GM10266 (cell line): ENCODE results near the gene SEC23A.

Experiments
- DNase-seq: peaks from one replicate; pipeline ENCODE4 v3.0.0; 2012; ENCODE audit errors: extremely low spot score
- TF ChIP-seq, protein P1 (sequence below): IDR thresholded peaks from 2 replicates; pipeline ENCODE4 v1.5.1; 2012; ENCODE audit warnings: mild to moderate bottlenecking, low read depth; ENCODE audit not compliant: control insufficient read depth, insufficient read depth; ENCODE audit errors: missing control alignments

Gene SEC23A

DNA sequence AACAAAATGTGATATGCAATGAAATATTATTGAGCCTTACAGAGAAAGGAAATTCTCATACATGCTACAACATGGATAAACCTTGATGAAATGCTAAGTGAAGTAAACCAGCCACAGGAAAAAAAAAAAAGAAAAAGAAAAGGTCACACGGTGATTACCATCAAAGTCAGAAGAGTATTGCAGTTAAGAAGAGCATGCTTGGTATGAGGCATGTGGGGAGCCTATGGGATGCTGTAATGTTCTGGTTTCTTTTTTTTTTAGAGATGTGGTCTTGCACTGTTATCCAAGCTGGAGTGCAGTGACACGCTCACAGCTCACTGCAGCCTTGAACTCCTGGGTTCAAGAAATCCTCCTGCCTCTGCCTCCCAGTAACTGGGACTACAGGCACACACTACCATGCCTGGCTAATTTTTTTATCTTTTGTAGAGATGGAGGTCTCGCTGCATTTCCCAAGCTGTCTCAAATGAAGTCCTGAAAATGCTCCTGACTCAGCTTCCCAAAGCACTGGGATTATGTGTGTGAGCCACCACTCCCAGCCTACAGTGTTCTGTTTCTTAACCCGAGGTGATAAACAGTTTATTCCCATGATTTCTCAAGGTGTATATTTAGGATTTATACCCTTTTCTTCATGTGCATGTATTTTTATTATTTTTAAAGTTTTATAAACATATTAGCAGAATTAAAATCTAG is 96.2 kb downstream of the SEC23A start:
- DNase-seq: no peak
- TF ChIP-seq, protein P1, sequence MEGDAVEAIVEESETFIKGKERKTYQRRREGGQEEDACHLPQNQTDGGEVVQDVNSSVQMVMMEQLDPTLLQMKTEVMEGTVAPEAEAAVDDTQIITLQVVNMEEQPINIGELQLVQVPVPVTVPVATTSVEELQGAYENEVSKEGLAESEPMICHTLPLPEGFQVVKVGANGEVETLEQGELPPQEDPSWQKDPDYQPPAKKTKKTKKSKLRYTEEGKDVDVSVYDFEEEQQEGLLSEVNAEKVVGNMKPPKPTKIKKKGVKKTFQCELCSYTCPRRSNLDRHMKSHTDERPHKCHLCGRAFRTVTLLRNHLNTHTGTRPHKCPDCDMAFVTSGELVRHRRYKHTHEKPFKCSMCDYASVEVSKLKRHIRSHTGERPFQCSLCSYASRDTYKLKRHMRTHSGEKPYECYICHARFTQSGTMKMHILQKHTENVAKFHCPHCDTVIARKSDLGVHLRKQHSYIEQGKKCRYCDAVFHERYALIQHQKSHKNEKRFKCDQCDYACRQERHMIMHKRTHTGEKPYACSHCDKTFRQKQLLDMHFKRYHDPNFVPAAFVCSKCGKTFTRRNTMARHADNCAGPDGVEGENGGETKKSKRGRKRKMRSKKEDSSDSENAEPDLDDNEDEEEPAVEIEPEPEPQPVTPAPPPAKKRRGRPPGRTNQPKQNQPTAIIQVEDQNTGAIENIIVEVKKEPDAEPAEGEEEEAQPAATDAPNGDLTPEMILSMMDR: no peak

DNA sequence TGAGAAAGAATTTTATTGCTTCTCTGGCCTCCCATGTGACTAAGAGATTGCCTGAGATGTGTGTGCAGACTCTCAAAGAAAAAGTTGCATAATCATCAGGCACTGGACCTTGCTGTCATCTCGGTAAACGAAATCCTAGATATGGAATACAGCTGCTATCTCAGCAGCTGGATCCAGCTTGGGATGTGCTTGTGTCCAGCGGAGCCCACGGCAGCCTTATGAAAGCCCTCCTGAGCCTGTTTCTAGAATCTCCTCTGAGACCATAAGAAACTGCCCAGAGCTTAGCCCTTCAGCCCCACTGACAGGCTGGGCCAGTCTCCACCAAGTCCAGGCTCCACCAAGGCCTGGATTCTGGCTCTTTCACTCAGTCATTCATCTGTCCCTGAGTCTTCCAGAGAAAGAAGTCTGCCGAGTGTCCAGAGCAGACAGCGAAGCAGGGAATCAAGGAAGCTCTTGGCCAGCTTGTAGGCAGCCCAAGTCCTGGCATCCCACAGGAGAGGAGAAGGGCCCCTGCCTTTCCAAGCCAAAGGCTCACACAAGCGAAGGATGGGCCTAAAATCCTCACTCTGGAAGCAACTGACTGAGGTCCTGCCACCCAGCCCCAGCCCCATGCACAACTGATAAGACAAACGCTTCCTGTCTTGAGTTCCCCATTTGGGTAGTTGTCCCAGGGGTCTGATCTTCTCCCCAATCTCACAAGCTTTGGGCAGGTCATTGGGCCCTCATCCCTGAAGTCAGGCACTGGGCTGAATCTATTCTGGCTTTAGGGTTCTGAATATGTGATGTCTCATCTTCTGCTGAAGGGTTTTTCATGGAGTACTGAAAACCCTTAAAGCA is 97.8 kb downstream of the SEC23A start:
- TF ChIP-seq, protein P1: no peak
- no peak for DNase-seq

DNA sequence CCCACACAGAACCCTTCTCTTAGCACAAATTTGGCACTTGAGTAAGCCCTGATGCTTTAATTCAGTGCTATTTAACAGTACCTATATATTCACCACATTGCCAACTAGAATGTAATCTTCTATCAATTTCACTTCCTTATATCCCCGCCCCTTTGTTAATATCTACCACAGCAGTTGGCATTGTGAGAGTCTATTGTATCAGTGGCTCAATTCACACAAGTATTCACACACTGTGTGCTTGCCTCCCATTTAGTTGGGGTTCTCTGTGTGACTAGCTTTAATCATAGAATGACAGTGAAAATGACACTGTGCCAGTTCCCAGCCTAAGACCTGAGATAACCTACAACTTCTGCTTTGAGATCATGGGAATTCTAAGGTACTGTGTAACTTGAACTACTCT is 103.1 kb downstream of the SEC23A start:
- TF ChIP-seq, protein P1: no peak
- DNase-seq: no peak

DNA sequence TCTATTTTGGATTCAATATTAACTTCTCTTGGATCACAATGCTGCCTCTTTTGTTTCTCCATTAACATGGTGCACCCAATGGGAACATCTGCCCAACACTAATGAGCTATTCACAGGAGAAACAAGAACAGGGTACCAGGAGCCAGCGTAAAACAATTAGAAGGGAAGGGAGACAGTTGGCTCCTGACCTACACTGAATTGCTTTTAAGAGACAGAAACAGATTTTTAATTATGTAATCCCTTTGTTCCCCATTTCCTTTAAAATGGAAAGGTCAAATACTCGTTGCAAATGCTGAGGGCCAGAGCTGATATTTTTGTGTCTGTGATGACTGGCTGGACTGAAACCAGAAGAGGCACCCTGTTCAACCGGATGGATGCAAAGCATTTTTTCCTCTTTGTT is 108.3 kb downstream of the SEC23A start:
- DNase-seq: no peak
- TF ChIP-seq, protein P1: no peak

- no peak for DNase-seq
- TF ChIP-seq, protein P1: no peak
Measured at GRCh38 chr14:38993981-38994380, 109.1 kb downstream of the SEC23A start.

DNA sequence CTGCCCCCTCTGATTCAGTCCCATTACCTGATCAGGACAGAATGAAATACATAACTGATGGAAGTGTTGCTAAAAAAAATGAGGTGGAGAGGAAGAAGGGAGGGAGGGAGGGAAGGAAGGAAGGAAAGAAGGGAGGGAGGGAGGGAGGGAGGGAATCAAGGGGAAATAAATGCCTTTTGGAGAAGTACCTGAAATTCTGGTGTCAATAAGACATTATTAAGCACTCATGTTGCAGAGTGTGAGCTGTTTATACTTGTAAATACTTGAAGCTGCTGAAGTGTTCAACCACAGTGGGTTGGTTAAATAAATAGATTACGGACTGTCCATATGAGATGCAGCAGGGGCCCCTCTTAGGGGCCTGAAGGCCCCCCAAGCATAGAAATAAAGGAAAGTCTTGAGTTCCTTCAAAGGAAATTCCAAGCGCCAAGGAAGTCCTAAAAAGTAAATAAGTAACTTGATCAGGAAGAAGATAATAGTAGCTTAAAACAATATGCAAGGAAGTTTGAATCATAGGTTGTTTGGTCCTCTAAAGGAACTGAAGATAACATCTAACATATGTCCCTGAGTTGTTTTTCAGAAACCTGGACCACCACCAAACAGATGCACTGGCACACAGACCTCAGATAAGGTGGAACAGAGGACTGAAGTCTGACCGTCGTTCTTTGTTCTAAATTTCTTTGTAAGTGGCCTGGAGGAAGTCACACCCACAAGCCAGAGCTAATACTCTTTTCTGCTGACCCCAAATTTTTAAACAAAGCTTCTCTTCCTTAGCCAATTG is 110.8 kb downstream of the SEC23A start:
- DNase-seq: no peak
- TF ChIP-seq, protein P1: no peak
